Gastrocnemius medialis (tissue), 4 donors: ENCODE data around the gene NPTX1.

ENCODE experiments used
- POLR2A ChIP-seq, 2 donors: fragments of 450-650 bp; IDR thresholded peaks; one replicate each; pipeline ENCODE4 v1.6.1; 2017; ENCODE audit warnings: antibody characterized with exemption in 2 of 2, mild to moderate bottlenecking in 2 of 2, moderate library complexity in 2 of 2
- TF ChIP-seq, protein P1 (sequence below), 5 experiments: fragments of 450-650 bp in 3 of 5; fragments of 200-600 bp in 2 of 5; sonication (generic) in 2 of 5; IDR thresholded peaks in 4 of 5; conservative IDR thresholded peaks in 1 of 5; 1 replicate in 4 of 5; 2 replicates in 1 of 5; pipeline ENCODE4 v1.5.1; 2016 to 2019; ENCODE audit warnings: antibody characterized with exemption in 5 of 5, mild to moderate bottlenecking in 3 of 5, moderate library complexity in 3 of 5

DNA sequence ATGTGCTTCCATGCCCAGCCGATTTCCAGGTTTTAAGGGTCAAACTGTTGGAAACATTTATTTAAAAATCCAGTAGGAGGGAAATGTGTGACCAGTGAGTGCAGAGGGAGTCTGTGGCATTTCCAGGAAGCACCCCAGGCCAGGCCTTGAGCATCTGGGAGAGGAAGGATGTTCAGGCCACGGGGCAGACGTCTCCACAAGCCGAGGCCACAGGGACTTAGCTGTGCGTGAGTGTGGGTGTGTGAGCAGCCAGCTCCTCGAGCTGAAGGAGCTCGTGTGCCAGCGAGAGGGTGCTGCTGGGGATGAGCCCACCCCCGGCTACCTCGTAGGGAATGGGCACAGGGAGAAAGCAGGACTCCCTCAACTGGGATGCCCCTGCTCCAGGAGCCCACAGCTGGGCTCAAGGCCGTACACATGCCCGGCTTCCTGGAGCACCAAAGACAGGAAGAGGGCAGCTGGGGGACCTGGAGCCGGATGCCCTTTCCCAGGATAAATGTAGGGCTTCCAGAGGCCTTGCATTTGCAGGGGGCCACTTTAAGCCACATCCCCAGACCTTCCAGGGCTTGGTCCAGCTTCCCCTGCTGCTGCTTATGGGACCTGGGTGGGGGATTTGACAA is 12.5 kb downstream of the NPTX1 start:
- no peak for TF ChIP-seq POLR2A (IDR thresholded peaks at IDR 0.05)
- TF ChIP-seq, protein P1, sequence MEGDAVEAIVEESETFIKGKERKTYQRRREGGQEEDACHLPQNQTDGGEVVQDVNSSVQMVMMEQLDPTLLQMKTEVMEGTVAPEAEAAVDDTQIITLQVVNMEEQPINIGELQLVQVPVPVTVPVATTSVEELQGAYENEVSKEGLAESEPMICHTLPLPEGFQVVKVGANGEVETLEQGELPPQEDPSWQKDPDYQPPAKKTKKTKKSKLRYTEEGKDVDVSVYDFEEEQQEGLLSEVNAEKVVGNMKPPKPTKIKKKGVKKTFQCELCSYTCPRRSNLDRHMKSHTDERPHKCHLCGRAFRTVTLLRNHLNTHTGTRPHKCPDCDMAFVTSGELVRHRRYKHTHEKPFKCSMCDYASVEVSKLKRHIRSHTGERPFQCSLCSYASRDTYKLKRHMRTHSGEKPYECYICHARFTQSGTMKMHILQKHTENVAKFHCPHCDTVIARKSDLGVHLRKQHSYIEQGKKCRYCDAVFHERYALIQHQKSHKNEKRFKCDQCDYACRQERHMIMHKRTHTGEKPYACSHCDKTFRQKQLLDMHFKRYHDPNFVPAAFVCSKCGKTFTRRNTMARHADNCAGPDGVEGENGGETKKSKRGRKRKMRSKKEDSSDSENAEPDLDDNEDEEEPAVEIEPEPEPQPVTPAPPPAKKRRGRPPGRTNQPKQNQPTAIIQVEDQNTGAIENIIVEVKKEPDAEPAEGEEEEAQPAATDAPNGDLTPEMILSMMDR (IDR thresholded peaks at IDR 0.05 in 4 of 5, conservative IDR thresholded peaks at IDR 0.05 in 1 of 5): no peak
